COLO829 (cell line): ENCODE results near the gene RNF121.
"Not testable (repeated sequence)": the region's sequence is repeated elsewhere in the genome, so short reads cannot be mapped to it uniquely, and the experiment has no call there.

Experiments used
- DNase-seq: peaks from one replicate; pipeline ENCODE4 v3.0.0; 2012; ENCODE audit warnings: low spot score

The RNF121 gene

DNA sequence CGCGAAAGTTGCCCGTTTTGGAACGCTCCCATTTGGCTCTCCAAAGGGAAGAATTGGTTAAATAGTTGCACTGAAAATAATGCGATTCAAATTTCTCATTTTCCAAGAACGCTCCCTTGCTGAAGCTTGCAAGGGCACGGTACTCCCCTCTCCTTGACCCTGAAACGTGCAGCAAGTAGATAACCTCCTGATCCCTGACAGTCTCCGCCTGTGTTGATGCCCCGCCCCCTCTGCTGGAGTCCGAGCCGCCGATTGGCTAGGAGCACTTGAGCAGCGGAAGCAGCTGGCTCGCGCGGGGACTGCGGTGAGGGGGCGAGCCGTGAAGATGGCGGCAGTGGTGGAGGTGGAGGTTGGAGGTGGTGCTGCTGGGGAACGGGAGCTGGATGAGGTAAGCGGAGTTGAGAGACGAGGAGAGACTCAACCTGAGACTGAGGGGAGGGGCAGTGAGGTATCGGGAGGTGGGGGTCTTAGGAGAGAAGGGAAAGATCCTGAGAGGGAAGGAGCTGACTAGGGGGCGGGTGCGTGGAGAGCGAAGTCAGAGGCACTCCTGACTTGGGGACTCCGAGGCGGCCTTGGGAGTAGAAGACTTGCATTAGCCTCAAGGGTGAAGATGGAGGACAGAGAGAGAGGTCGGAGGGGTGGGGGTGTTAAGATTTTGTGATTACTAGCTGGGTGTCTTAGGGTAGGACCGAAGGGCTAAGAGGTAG is at the start of gene RNF121:
Gene RNF121, plus strand, starts transcription at position 310 of the 707 bp plus-strand sequence. Its CDS starts 16 bp downstream, at position 326.
- peak; percentile 98 for DNase-seq

- not testable (repeated sequence) for DNase-seq
Observed at GRCh38 chr11:71885806-71886205, 43.0 kb upstream of the RNF121 start.

- peak; percentile 21 for DNase-seq
Observed at GRCh38 chr11:71888335-71889010, 40.4 kb upstream of the RNF121 start.

- DNase-seq = not testable (repeated sequence)
Observed at GRCh38 chr11:71889181-71889872, 39.5 kb upstream of the RNF121 start.

DNA sequence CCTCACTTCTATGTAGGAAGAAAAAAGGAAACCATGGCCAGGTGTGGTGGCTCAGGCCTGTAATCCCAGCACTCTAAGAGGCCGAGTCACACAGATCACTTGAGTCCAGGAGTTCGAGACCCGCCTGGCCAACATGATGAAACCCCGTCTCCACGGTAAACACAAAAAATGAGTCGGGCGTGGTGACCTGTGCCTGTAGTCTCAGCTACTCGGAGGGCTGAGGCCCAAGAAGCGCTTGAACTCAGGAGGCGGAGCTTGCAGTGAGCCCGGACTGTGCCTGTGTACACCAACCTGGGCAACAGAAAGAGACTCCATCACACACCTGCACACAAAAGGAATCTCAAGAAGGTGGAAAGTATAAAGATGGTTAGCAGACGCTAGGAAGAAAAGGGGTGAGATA is 32.9 kb upstream of the RNF121 start:
- no peak for DNase-seq

- not testable (repeated sequence) for DNase-seq
Observed at GRCh38 chr11:71901137-71901536, 27.7 kb upstream of the RNF121 start.

GRCh38 chr11:71908218-71908617 is 20.6 kb upstream of the RNF121 start:
- DNase-seq = no peak

- DNase-seq = not testable (repeated sequence)
Observed at GRCh38 chr11:71910775-71911174, 18.1 kb upstream of the RNF121 start.

- not testable (repeated sequence) for DNase-seq
Observed at GRCh38 chr11:71911321-71911985, 17.4 kb upstream of the RNF121 start.

DNA sequence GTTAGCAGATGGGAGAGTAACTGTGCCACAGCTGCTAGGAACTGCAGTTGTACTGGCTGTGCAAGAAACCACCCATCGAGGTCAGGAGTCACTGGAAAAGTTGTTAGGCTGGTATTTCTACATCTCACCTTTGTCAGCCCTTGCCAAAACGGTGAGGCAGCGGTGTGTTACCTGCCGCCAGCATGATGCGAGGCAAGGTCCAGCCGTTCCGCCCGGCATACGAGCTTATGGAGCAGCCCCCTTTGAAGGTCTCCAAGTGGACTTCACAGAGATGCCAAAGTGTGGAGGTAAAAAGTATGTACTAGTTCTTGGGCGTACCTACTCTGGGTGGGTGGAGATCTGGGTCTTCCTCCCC is 16.9 kb upstream of the RNF121 start:
- DNase-seq = not testable (repeated sequence)

- DNase-seq = no peak
Observed at GRCh38 chr11:71913756-71914526, 14.9 kb upstream of the RNF121 start.

- no peak for DNase-seq
Observed at GRCh38 chr11:71914617-71915189, 14.1 kb upstream of the RNF121 start.

DNA sequence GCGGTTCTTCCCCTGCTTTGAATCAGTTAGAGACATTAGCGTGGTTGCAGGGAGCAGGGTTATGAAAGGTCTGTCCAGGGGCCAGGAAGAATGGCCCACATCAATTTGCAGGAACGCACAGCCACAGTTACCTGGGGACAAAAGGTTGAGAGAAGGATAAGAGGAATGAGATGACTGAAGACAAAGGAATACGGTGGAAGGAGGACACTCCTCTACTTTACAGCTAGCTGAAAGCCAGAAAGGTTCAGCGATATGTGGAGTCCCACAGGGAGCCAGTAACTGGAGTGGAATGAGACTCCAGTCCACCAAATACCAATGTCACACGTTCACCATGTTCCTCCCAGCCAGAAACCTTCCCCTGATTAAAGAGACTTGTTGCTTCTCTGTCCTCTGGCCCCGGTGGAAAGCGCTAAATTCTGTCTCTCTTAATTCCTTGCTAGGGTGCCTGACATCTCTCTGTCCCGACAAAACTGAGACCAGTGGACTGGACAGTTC is 11.2 kb upstream of the RNF121 start:
- no peak for DNase-seq

- peak; percentile 90 for DNase-seq
Observed at GRCh38 chr11:71927820-71928736, 768 bp upstream of the RNF121 start, which contains the start of gene XNDC1N. Gene XNDC1N (minus strand): TSS chr11:71928594. CDS start chr11:71923353, 5,241 bp downstream.

DNA sequence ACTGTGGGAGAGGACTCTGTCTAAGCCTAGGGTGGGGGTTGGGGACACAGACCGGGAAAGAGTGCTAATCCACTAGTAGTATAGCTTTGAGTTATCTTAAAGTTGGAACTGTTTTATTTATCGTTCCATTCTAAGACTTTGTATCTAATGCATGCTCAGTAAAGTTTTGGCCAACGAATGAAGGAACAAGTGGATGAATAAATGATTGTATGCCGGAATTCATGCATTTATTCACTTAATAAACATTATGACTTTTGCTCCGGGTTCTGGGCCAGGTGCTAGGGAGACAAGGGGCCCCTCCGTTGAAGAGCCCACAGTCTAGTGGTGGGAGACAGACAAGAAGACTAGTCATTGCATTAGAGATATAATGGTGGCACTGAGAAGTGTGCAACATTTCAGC is 645 bp downstream of the RNF121 start:
- DNase-seq = no peak

- no peak for DNase-seq
Observed at GRCh38 chr11:71930556-71931244, 1.9 kb downstream of the RNF121 start.

DNA sequence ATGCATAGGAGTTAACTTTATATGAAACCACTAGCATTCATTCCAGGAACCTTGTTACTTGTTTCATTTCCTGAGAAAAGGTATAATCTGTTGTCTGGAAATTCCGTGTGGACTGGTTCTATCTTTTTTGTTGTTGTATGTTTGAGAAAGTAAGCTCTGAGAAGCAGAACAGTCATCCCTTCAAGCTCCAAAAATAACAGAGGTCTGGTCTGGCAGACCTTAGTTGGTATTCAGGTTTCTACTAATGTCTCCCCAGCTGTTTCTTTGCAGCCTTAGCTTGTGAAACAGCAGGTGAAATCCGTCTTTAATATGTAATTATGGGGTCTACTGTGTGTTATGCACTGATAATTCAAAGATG is 2.4 kb downstream of the RNF121 start:
- no peak for DNase-seq

DNA sequence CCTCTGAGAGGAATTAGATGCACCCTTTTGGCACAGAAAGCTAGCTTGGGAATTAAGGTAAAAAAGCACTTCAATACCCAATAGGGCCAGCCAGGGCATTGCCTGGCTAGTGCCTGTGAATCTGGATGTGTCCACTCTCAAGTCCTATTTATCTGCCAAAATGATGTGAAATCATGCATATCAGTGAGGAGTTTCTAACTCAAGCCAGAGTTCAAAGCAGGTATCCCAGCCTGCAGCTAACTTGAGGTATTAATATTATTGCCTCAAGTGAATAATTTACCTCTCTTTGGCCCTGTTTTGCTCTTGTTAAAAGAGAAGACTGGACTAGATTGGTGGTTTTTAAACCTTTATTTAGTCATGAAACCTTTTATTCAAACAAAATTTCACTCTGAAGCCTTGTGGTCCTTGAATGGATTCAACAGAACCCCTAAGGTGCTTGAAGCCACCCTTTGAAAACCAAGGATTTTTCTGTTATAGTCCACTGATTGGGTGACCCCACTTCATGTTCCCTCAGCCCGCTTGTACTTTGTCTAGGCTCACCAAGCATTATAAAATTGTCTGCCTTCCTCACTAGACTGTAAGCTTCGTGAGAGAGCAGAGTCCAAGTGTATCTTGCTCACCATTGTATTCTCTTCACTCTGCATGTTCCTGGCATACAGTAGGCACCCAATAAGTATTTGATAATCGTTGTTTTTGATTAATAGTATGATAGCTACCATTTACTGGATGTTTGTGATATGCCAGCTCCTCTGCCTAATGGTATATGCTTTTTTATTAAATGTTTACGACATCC is 4.5 kb downstream of the RNF121 start:
- DNase-seq = no peak

DNA sequence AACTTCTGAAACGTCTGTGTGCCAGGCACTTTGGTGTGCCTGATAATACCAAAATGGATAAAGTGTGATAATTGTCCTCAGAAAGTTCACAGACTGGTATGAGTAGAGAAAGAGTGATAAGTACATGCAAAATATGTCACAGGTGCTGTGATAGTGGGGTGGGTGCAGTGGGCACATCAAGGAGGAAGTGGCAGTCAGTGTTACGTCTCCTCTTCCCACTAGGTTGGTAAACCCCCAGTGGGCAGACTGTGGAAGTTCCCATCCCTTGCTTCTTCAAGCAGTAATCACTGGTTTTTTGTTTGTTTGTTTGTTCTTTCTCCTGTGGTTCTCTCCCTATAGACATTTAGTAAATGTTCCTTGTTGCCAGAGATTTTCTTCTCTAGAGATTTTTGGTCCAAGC is 5.4 kb downstream of the RNF121 start:
- DNase-seq = no peak
